ENCODE data around the gene DNAH3.
"Not testable (repeated sequence)": the region's sequence is repeated elsewhere in the genome, so short reads cannot be mapped to it uniquely, and the experiment has no call there.

The DNAH3 gene

DNA sequence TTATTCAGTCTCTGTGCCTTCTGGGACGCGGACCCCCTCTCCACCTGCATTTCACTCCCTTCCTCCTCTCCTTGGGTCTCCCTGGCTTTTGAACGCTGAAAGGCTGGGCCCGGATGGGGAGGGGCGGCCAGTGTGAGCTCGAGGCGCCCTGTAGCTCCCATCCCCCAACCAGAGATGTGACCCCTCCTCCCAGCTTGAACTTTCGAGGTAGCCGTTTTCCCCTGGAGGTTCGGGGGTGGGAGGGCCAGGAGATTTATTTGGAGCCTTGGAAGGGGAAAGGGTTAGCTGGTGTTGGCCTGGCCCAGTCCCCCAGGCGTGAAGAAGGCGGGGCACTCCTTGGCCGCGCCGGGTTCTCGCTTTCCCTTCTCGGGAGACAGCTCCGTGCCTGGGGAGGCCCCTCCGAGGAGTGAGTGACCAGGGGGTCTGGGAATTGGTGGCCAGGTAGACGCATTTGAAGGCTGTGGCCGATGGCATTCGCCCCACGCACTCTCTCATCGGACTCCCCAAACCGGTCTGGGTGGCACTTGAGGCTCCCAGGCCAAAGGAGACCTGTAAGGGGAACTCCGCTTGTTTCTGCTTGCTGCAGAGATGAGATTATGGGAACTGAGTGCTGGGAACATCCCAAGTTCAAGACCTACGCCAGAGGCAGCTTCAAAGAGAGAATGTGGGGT, 8.8 kb upstream of the DNAH3 start:
- Histone ChIP-seq H3K4me3 (ENCODE audit: insufficient read depth, low read depth, low read length, poor library complexity, severe bottlenecking) (peak overlapping the region; percentile 81), H3K4me1 (ENCODE audit: control insufficient read depth, insufficient read depth, low read length, poor library complexity, severe bottlenecking) (peaks cover 14% of the 10 kb centered on the region), H3K9me3 (ENCODE audit: control insufficient read depth, low read length) (no peaks in the 10 kb centered on the region), H3K36me3 (ENCODE audit: control insufficient read depth, insufficient read depth, low read length) (peaks cover 4% of the 10 kb centered on the region), H3K27ac (ENCODE audit: insufficient read depth, low read length, poor library complexity, severe bottlenecking) (no peak overlapping the region), H3K27me3 (replicated peaks; ENCODE audit: control insufficient read depth, insufficient read depth, low read length, poor library complexity, severe bottlenecking) (no peaks in the 10 kb centered on the region)
- DNase-seq = no peak

DNA sequence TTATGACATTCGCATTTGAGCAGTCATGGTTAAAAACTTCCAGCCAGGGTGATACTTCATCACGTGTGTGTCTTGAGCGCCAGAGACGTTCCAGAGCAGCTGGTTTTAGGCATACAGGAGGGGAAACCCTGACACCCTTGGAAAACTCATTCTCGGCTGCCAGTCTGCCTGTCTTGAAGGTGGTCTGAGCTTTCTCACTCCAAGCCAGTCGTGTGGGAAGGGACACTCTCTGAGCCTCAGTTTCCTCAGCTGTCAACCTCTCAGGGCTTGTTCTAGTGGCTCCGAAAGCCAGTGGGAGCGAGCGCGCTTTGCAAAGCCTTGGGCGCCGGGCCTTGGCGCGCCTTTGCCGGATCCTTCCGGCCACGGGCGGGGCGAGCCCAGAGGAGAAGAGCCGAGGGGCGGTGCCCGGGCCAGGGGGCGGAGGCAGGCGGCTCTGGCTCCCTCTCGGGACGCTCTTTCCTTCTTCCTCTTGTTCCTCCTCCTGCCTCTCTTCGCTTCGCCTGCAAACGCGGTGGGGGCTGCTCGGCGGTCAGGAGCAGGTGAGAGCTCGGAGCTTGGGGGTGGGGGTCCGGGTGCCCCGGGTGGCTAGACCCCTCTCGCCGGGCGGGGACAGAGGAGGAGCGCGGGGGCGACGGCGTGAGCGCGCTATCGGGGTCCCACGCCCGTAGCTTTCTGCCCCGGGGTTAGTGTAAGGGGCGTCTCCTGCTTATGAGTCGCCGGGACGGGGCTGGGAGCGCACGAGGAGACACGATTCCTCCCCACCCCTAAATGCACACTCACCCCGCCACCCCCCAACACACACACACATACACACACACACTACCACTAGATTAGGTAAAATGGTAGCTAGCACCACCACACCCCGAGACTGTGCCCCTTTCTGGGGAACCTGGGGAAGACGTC, 7.8 kb upstream of the DNAH3 start, which contains the start of gene LDAF1:
LDAF1 (plus strand) TSS at position 467 of the 903 bp plus-strand sequence. CDS start 2,509 bp downstream, outside the sequence.
- Histone ChIP-seq H3K27me3 (replicated peaks; ENCODE audit: control insufficient read depth, insufficient read depth, low read length, poor library complexity, severe bottlenecking) (no peaks in the 10 kb centered on the region), H3K27ac (ENCODE audit: insufficient read depth, low read length, poor library complexity, severe bottlenecking) (peak within 1 kb of the TSS; percentile 10), H3K36me3 (ENCODE audit: control insufficient read depth, insufficient read depth, low read length) (no peaks in the 10 kb centered on the region), H3K4me3 (ENCODE audit: insufficient read depth, low read depth, low read length, poor library complexity, severe bottlenecking) (peak within 1 kb of the TSS; percentile 81), H3K9me3 (ENCODE audit: control insufficient read depth, low read length) (no peaks in the 10 kb centered on the region), H3K4me1 (ENCODE audit: control insufficient read depth, insufficient read depth, low read length, poor library complexity, severe bottlenecking) (peaks cover 14% of the 10 kb centered on the region)
- DNase-seq = peak; percentile 34 to 61 (median 60)

DNA sequence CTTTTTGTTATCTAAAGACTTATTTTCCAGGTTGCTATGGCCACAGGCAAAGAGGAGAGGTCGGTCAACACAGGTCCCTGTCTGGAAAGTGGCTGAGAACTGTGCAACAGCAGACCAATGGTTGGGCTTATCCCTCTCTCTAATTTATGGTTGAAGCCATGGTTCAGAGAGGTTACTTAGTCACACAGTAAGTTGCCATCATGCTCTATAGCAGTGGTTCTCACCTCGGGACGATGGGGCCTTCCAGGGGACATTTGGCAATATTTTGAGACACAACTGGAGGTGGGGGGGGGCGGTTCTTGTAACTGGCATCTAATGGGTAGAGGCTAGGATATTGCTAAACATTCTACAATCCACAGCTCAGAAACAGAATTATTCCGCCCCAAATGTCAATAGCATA, 7.0 kb upstream of the DNAH3 start:
- Histone ChIP-seq H3K36me3 (ENCODE audit: control insufficient read depth, insufficient read depth, low read length) (no peaks in the 10 kb centered on the region), H3K9me3 (ENCODE audit: control insufficient read depth, low read length) (no peaks in the 10 kb centered on the region), H3K4me1 (ENCODE audit: control insufficient read depth, insufficient read depth, low read length, poor library complexity, severe bottlenecking) (peaks cover 14% of the 10 kb centered on the region), H3K27ac (ENCODE audit: insufficient read depth, low read length, poor library complexity, severe bottlenecking) (no peak overlapping the region), H3K4me3 (ENCODE audit: insufficient read depth, low read depth, low read length, poor library complexity, severe bottlenecking) (no peak overlapping the region), H3K27me3 (replicated peaks; ENCODE audit: control insufficient read depth, insufficient read depth, low read length, poor library complexity, severe bottlenecking) (no peaks in the 10 kb centered on the region)
- DNase-seq = no peak

DNA sequence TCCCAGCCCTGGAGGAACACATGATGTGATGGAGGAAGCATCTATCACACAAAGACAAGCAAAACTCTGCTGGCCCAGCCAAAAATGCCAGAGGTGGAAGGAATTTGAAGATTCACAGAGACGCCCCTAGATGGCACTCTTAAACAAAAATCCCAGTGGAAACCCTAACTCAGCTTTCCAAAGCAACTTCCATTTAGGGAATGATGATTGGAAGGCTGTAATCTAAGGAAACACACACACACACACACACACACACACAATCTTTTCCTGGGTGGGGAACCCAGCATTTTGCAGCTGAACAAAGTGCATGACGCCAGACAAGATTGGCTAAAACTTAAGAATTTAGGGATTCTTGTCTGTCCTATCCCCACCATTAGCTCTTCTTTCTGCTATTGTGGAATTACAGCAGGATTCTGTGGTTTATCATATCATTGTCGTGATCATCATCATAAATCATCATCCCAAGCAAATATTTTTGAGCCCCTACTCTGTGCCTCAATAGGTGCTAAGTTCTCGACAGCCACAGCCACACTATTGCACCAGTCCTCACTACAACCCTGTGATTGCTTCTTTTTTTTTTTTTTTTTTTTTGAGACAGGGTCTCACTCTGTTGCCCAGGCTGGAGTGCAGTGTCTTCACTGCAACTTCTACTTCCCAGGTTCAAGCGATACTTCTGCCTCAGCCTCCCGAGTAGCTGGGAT, 6.3 kb upstream of the DNAH3 start:
- Histone ChIP-seq H3K27ac (ENCODE audit: insufficient read depth, low read length, poor library complexity, severe bottlenecking) (no peak overlapping the region), H3K9me3 (ENCODE audit: control insufficient read depth, low read length) (no peaks in the 10 kb centered on the region), H3K36me3 (ENCODE audit: control insufficient read depth, insufficient read depth, low read length) (no peaks in the 10 kb centered on the region), H3K27me3 (replicated peaks; ENCODE audit: control insufficient read depth, insufficient read depth, low read length, poor library complexity, severe bottlenecking) (no peaks in the 10 kb centered on the region), H3K4me3 (ENCODE audit: insufficient read depth, low read depth, low read length, poor library complexity, severe bottlenecking) (no peak overlapping the region), H3K4me1 (ENCODE audit: control insufficient read depth, insufficient read depth, low read length, poor library complexity, severe bottlenecking) (peaks cover 14% of the 10 kb centered on the region)
- DNase-seq = no peak

DNA sequence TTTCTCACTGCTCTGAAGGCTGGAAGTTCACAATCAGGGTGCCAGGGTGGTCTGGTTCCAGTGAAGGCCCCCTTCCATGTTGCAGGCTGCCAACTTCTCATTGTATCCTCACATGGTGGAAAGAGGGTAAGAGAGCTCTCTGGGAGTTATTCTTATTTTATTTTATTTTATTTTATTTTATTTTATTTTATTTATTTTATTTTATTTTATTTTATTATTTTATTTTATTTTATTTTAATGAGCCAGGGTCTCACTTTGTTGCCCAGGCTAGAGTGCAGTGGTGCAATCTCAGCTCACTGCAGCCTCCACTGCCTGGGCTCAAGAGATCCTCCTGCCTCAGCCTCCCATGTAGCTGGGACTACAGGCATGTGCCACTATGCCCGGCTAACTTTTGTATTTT, 5.4 kb upstream of the DNAH3 start:
- not testable (repeated sequence) for H3K4me3 ChIP-seq (ENCODE audit: insufficient read depth, low read depth, low read length, poor library complexity, severe bottlenecking); DNase-seq; H3K36me3 ChIP-seq (ENCODE audit: control insufficient read depth, insufficient read depth, low read length); H3K27ac ChIP-seq (ENCODE audit: insufficient read depth, low read length, poor library complexity, severe bottlenecking); H3K27me3 ChIP-seq (replicated peaks; ENCODE audit: control insufficient read depth, insufficient read depth, low read length, poor library complexity, severe bottlenecking); H3K9me3 ChIP-seq (ENCODE audit: control insufficient read depth, low read length)
- peaks cover 14% of the 10 kb centered on the region for H3K4me1 ChIP-seq (ENCODE audit: control insufficient read depth, insufficient read depth, low read length, poor library complexity, severe bottlenecking)

DNA sequence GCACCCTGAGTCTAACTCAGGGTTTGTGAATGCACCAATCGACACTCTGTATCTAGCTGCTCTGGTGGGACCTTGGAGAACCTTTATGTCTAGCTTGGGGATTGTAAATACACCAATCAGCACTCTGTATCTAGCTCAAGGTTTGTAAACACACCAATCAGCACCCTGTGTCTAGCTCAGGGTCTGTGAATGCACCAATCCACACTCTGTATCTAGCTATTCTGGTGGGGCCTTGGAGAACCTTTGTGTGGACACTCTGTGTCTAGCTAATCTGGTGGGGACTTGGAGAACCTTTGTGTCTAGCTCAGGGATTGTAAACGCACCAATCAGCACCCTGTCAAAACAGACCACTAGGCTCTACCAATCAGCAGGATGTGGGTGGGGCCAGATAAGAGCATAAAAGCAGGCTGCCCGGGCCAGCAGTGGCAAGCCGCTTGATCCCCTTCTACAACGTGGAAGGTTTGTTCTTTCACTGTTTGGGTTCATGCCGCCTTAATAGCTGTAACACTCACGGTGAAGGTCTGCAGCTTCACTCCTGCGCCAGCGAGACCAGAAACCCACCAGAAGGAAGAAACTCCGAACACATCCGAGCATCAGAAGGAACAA, 2.6 kb upstream of the DNAH3 start:
- not testable (repeated sequence) for H3K36me3 ChIP-seq (ENCODE audit: control insufficient read depth, insufficient read depth, low read length); DNase-seq; H3K9me3 ChIP-seq (ENCODE audit: control insufficient read depth, low read length); H3K27me3 ChIP-seq (replicated peaks; ENCODE audit: control insufficient read depth, insufficient read depth, low read length, poor library complexity, severe bottlenecking); H3K4me1 ChIP-seq (ENCODE audit: control insufficient read depth, insufficient read depth, low read length, poor library complexity, severe bottlenecking); H3K4me3 ChIP-seq (ENCODE audit: insufficient read depth, low read depth, low read length, poor library complexity, severe bottlenecking); H3K27ac ChIP-seq (ENCODE audit: insufficient read depth, low read length, poor library complexity, severe bottlenecking)

DNA sequence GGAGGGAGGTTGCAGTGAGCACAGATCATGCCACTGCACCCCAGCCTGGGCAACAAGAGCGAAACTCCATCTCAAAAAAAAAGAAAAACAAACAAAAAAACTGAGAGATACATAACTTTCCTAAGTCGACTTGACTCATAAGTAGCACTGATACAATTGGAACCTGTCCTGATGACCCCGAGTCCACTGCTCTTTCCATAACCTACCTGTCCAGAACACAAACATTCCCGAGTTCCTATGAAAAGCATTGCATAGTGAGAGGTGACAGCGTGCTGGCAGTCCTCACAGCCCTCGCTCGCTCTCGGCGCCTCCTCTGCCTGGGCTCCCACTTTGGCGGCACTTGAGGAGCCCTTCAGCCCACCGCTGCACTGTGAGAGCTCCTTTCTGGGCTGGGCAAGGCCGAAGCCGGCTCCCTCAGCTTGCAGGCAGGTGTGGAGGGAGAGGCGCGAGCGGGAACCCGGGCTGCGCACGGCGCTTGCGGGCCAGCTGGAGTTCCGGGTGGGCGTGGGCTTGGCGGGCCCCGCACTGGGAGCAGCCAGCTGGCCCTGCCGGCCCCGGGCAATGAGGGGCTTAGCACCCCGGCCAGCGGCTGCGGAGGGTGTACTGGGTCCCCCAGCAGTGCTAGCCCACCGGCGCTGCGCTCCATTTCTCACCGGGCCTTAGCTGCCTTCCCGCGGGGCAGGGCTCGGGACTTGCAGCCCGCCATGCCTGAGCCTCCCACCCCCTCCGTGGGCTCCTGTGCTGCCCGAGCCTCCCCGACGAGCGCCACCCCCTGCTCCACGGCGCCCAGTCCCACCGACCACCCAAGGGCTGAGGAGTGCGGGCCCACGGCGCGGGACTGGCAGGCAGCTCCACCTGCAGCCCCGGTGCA, 1.7 kb upstream of the DNAH3 start:
- not testable (repeated sequence) for DNase-seq

DNA sequence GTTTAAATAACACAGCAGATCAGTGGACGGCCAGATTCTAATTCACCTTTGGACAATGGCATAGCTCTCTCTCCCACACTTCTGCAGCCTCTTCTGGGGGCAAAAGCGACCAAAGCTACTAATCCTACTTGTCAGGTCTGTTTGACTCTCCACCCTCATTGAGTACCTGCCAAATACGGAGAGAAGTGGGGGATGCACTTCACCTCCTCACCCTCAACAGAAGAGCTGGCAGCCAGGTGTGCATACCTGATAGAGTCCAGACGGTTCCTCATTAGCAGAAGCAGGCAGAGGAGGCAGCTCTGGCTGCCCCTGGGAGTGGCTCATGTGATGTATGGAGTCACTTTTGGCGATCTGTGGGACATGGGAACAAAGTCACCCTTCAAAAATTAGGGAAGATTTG, 4.9 kb downstream of the DNAH3 start:
- Histone ChIP-seq H3K36me3 (ENCODE audit: control insufficient read depth, insufficient read depth, low read length) (no peaks in the 10 kb centered on the region), H3K4me1 (ENCODE audit: control insufficient read depth, insufficient read depth, low read length, poor library complexity, severe bottlenecking) (no peaks in the 10 kb centered on the region), H3K27ac (ENCODE audit: insufficient read depth, low read length, poor library complexity, severe bottlenecking) (no peak overlapping the region), H3K9me3 (ENCODE audit: control insufficient read depth, low read length) (no peaks in the 10 kb centered on the region), H3K27me3 (replicated peaks; ENCODE audit: control insufficient read depth, insufficient read depth, low read length, poor library complexity, severe bottlenecking) (no peaks in the 10 kb centered on the region), H3K4me3 (ENCODE audit: insufficient read depth, low read depth, low read length, poor library complexity, severe bottlenecking) (no peak overlapping the region)
- DNase-seq = no peak

More for the DNA sequence above, 1.7 kb upstream of the DNAH3 start:
- not testable (repeated sequence) for H3K36me3 ChIP-seq (ENCODE audit: control insufficient read depth, insufficient read depth, low read length); H3K4me3 ChIP-seq (ENCODE audit: insufficient read depth, low read depth, low read length, poor library complexity, severe bottlenecking); H3K9me3 ChIP-seq (ENCODE audit: control insufficient read depth, low read length); H3K4me1 ChIP-seq (ENCODE audit: control insufficient read depth, insufficient read depth, low read length, poor library complexity, severe bottlenecking); H3K27ac ChIP-seq (ENCODE audit: insufficient read depth, low read length, poor library complexity, severe bottlenecking); H3K27me3 ChIP-seq (replicated peaks; ENCODE audit: control insufficient read depth, insufficient read depth, low read length, poor library complexity, severe bottlenecking)

DNA sequence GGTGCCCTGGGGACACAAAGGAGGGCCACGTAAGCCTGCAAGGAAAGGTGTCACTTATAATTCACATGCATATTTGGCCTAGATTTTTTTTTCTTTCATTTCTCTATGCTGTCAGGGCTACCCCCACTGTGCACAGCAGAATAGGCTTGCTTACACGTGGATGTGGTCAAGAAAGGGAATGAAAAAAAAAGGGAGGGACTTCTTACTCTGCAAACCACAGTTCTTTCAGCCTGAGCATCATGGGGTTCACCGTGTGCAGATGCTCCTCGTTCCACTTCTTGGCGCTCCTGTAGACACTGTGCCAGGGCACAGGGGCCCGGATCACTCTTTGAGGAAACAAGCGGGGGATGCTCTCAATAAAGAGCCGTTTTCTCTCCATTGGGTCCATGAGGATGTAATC, 16.6 kb downstream of the DNAH3 start:
- no peaks in the 10 kb centered on the region for H3K4me1 ChIP-seq (ENCODE audit: control insufficient read depth, insufficient read depth, low read length, poor library complexity, severe bottlenecking)
- H3K9me3 ChIP-seq (ENCODE audit: control insufficient read depth, low read length) = no peaks in the 10 kb centered on the region
- H3K27me3 ChIP-seq (replicated peaks; ENCODE audit: control insufficient read depth, insufficient read depth, low read length, poor library complexity, severe bottlenecking) = no peaks in the 10 kb centered on the region
- no peak overlapping the region for H3K27ac ChIP-seq (ENCODE audit: insufficient read depth, low read length, poor library complexity, severe bottlenecking)
- no peak for DNase-seq
- no peaks in the 10 kb centered on the region for H3K36me3 ChIP-seq (ENCODE audit: control insufficient read depth, insufficient read depth, low read length)
- no peak overlapping the region for H3K4me3 ChIP-seq (ENCODE audit: insufficient read depth, low read depth, low read length, poor library complexity, severe bottlenecking)

Measured in effector memory CD4-positive, alpha-beta T cell (primary cell).